ENCODE results near the gene FGF12.

Gene FGF12

GRCh38 chr3:192336286-192336685 is 391.1 kb downstream of the FGF12 start:
- DNase-seq (ENCODE audit: low read depth), result no peak

DNA sequence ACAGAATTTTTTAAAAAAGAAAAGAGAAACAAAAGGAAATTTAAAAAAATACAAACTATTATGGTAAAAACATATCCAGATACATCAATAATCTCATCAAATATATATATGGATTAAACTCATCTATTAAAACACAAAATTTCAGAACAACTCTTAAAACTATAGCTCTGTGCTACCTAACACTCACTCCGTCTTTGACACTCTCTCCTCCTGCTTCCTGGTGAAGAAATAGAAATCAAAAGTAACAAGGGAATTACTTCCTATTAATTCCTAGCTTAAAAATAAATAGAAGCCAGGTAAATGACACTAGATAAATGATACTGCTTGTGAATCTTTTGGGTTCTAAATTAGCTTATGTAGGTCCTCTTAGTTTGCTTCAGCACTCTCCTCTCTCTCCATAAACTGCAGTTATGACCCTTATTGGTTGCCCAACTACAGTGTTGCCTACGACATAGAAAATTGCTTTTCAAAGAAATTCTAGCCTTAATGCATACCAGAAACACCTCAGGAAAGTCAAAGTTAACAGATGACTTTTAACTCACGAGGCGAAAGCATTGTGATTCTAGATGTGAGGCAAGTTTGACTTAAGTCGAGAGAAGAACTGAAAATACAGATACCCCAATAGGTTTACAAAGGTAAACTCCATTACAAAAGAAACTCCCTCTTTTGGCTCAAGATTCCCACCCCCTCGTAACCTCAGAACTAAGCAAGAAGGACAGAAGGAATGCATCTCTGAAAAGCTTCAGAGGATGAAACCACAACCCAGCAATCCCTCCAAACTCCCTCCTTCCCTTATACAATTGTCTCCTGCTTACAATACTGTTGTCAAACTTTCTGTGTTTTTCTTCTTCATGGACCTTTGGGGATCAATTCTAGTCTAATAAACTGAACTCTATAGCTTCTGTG is 394.7 kb downstream of the FGF12 start:
- no peak for DNase-seq (ENCODE audit: low read depth)

- no peak for DNase-seq (ENCODE audit: low read depth)
Observed at GRCh38 chr3:192331749-192332385, 395.5 kb downstream of the FGF12 start.

- DNase-seq (ENCODE audit: low read depth), result no peak
Observed at GRCh38 chr3:192326656-192327055, 400.7 kb downstream of the FGF12 start.

GRCh38 chr3:192317564-192317963 is 409.8 kb downstream of the FGF12 start:
- DNase-seq (ENCODE audit: low read depth), result no peak

- DNase-seq (ENCODE audit: low read depth), result no peak
Observed at GRCh38 chr3:192313605-192314004, 413.7 kb downstream of the FGF12 start.

- DNase-seq (ENCODE audit: low read depth), result no peak
Observed at GRCh38 chr3:192307631-192308030, 419.7 kb downstream of the FGF12 start.

- DNase-seq (ENCODE audit: low read depth), result no peak
Observed at GRCh38 chr3:192303235-192303634, 424.1 kb downstream of the FGF12 start.

DNA sequence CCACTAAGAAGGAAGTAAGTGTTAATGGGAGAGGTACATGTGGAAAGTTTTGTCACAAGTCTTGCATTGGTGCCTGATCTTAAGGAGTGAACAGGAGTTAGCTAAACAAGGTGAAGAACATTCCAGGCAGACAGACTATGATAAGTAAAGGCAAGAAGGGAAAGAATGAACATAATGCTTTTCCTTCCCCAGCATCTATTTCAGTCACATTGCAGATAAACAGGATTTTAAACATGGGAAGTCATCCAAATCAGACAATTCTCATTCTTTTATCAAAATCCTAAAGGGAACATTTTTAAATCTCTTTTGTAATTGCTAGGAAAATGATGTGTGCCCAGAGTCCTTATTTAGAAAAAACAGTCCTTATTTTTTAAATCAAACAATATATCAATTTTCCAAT is 424.6 kb downstream of the FGF12 start:
- DNase-seq (ENCODE audit: low read depth), result no peak

- DNase-seq (ENCODE audit: low read depth), result no peak
Observed at GRCh38 chr3:192299921-192300320, 427.4 kb downstream of the FGF12 start.

- no peak for DNase-seq (ENCODE audit: low read depth)
Observed at GRCh38 chr3:192296845-192297244, 430.5 kb downstream of the FGF12 start.

- no peak for DNase-seq (ENCODE audit: low read depth)
Observed at GRCh38 chr3:192284443-192285072, 442.8 kb downstream of the FGF12 start.

GRCh38 chr3:192281207-192281880 is 446.0 kb downstream of the FGF12 start:
- DNase-seq (ENCODE audit: low read depth), result no peak

DNA sequence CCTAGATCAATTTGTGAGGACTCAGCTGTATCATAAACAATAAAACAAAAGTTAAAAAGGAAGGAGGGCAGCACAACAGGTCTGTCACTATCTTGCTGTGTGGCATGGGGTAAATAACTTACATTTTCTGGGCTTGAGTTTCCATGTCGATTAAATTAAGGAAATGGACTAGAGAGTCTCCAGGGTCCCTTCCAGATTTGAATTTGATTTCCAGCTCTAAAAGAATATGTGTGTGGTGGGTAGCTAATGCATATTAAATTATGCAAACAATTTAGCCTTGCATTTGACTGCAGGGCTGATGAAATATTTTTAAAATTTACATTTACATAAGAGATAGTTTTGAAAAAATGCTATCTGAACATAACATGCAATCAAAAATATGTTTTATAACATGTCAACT is 447.7 kb downstream of the FGF12 start:
- no peak for DNase-seq (ENCODE audit: low read depth)

- DNase-seq (ENCODE audit: low read depth), result no peak
Observed at GRCh38 chr3:192277477-192277876, 449.9 kb downstream of the FGF12 start.

DNA sequence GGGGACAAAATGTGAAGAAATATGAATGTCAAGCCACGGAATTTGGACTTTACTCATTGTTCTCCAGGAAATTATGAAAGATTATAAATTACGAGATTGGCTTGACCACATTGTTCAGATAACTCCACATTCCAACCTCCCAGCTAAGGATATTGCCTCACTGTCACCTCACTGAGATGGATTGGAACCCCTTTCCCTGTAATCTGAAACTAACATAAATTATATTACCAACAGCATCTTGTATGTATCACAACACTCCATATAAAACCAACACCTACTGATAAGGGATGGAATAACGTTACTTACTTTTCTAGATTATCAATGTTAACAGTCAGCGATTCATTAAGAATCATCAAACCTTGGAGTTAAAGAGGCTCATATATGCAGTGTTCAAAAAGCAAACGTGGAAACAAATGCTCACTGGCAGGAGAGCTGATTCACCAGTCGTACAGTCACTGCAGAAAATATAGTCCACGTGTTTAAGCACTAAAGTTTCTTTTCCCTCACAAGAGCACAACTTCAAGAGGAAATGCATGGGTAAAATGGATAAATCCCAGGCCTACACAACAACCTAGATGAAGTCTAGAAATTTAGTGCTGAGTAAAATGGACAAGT is 451.5 kb downstream of the FGF12 start:
- no peak for DNase-seq (ENCODE audit: low read depth)

GRCh38 chr3:192273697-192274010 is 453.7 kb downstream of the FGF12 start:
- DNase-seq (ENCODE audit: low read depth), result no peak

DNA sequence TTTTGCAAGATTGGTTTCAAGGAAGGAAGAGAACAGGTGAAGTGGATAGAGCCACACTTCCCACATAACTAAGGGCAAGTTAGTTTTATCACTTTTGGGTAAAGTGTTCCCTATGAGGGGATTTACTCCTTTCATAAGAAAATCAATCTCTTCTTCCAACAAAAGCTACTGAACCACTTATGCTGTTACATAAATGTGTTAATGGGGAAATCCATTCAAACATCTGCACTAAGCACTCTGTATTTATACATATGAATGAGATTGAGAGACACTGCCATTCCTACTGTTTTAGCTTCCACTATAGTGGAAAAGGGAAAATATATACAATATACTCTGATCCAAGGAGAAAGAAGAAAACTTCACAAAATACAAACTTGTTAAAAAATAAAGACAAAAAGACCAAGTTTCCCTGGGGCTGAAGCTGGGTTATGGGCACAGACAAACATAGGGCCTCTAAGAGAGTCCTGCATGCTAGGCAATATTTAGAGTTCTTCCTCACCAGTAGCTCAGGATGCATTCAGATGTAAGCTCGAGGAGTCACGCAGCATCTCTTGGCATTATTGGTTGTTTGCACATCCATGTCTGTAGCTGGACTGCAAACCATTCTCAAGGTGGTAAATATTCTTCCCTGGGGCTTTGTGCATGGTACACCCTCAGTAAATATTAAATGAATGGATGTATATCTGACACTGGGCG is 454.2 kb downstream of the FGF12 start:
- DNase-seq (ENCODE audit: low read depth), result no peak

GRCh38 chr3:192262001-192262400 is 465.3 kb downstream of the FGF12 start:
- no peak for DNase-seq (ENCODE audit: low read depth)

- DNase-seq (ENCODE audit: low read depth), result no peak
Observed at GRCh38 chr3:192261135-192261534, 466.2 kb downstream of the FGF12 start.
